Neuronal stem cell (in vitro differentiated cells): Measurements from ENCODE around the gene AKAP17A.
A peak's percentile ranks its signal among the peaks of the same experiment; 100 is the strongest.

ENCODE experiments used
- DNase-seq: peaks from one replicate; pipeline ENCODE4 v3.0.0-alpha.2; 2013; ENCODE audit warnings: low spot score
- H2AFZ ChIP-seq: one replicate; pipeline ENCODE4 v1.6.1; 2013; ENCODE audit warnings: mild to moderate bottlenecking, low read length, inconsistent platforms
- H2AK5ac ChIP-seq: 2 replicates; pipeline ENCODE4 v1.6.1; 2013; ENCODE audit warnings: low read depth, mild to moderate bottlenecking, inconsistent platforms, low read length, moderate library complexity, mixed read lengths
- H2BK120ac ChIP-seq: 2 replicates; pipeline ENCODE4 v1.6.1; 2013; ENCODE audit warnings: low read depth, mild to moderate bottlenecking, inconsistent platforms, low read length, moderate library complexity, mixed read lengths
- H2BK12ac ChIP-seq: one replicate; pipeline ENCODE4 v1.6.1; 2013; ENCODE audit warnings: low read length, inconsistent platforms
- H2BK15ac ChIP-seq: 2 replicates; pipeline ENCODE4 v1.6.1; 2013; ENCODE audit warnings: mild to moderate bottlenecking, low read length, inconsistent platforms, mixed read lengths
- H2BK5ac ChIP-seq: one replicate; pipeline ENCODE4 v1.6.1; 2013; ENCODE audit warnings: inconsistent platforms, mild to moderate bottlenecking, low read length, moderate library complexity
- H3K14ac ChIP-seq: one replicate; pipeline ENCODE4 v1.6.1; 2013; ENCODE audit warnings: low read length, inconsistent platforms
- H3K18ac ChIP-seq: 2 replicates; pipeline ENCODE4 v1.6.1; 2013; ENCODE audit warnings: low read length, inconsistent platforms
- H3K23ac ChIP-seq: 2 replicates; pipeline ENCODE4 v1.6.1; 2013; ENCODE audit warnings: low read depth, mild to moderate bottlenecking, mixed read lengths, low read length, inconsistent platforms; ENCODE audit not compliant: poor library complexity
- H3K27ac ChIP-seq: replicated peaks from 3 replicates; pipeline ENCODE4 v1.5.1; 2013; ENCODE audit warnings: low read length, inconsistent platforms
- H3K27me3 ChIP-seq, 3 experiments: 2 replicates each; pipeline ENCODE4 v1.6.1; 2013; ENCODE audit warnings: low read length in 3 of 3, mild to moderate bottlenecking in 2 of 3, inconsistent platforms in 1 of 3, low read depth in 1 of 3, mixed read lengths in 1 of 3, moderate library complexity in 1 of 3; ENCODE audit not compliant: control insufficient read depth in 3 of 3, insufficient read depth in 3 of 3
- H3K36me3 ChIP-seq, 2 donors: replicated peaks in 1 of 2; 2 replicates each; pipeline ENCODE4 v1.6.1; 2013; ENCODE audit warnings: low read length in 2 of 2; ENCODE audit not compliant: control insufficient read depth in 2 of 2, insufficient read depth in 2 of 2
- H3K4ac ChIP-seq: 2 replicates; pipeline ENCODE4 v1.6.1; 2013; ENCODE audit warnings: inconsistent platforms, mild to moderate bottlenecking, low read length, moderate library complexity
- H3K4me1 ChIP-seq, 2 donors: 1 replicate in 1 of 2; 2 replicates in 1 of 2; pipeline ENCODE4 v1.6.1; 2013; ENCODE audit warnings: low read length in 2 of 2, low read depth in 1 of 2; ENCODE audit not compliant: control insufficient read depth in 2 of 2, insufficient read depth in 1 of 2
- H3K4me2 ChIP-seq: one replicate; pipeline ENCODE4 v1.6.1; 2013; ENCODE audit warnings: mild to moderate bottlenecking, low read length, inconsistent platforms; ENCODE audit not compliant: insufficient read depth, poor library complexity, severe bottlenecking
- H3K4me3 ChIP-seq, 2 donors: 2 replicates each; pipeline ENCODE4 v1.5.1; 2013; ENCODE audit warnings: low read length in 2 of 2, mild to moderate bottlenecking in 2 of 2, inconsistent platforms in 1 of 2, moderate library complexity in 1 of 2
- H3K79me1 ChIP-seq: one replicate; pipeline ENCODE4 v1.6.1; 2013; ENCODE audit warnings: low read depth, mild to moderate bottlenecking, inconsistent platforms, low read length, moderate library complexity
- H3K9ac ChIP-seq: one replicate; pipeline ENCODE4 v1.6.1; 2013; ENCODE audit warnings: mild to moderate bottlenecking, low read depth, low read length, inconsistent platforms; ENCODE audit not compliant: poor library complexity
- H3K9me3 ChIP-seq, 2 donors: replicated peaks in 1 of 2; 2 replicates each; pipeline versions ENCODE3 to v1.6.1; 2013; ENCODE audit warnings: low read length in 2 of 2, mild to moderate bottlenecking in 2 of 2, inconsistent platforms in 1 of 2, low read depth in 1 of 2, mixed read lengths in 1 of 2, moderate library complexity in 1 of 2; ENCODE audit not compliant: control insufficient read depth in 2 of 2, insufficient read depth in 1 of 2
- H4K8ac ChIP-seq: one replicate; pipeline ENCODE4 v1.6.1; 2013; ENCODE audit warnings: low read depth, mild to moderate bottlenecking, inconsistent platforms, low read length, moderate library complexity
- H4K91ac ChIP-seq: one replicate; pipeline ENCODE4 v1.6.1; 2013; ENCODE audit warnings: low read length, low read depth, mild to moderate bottlenecking, inconsistent platforms; ENCODE audit not compliant: poor library complexity
- WGBS, 2 donors: extraction: QIAGEN DNeasy Blood & Tissue Kit; methylation state at CpG; one replicate each; pipeline ENCODE4 v1.1.7; 2013; ENCODE audit warnings: missing lambda C conversion rate in 2 of 2, mixed read lengths in 1 of 2; ENCODE audit not compliant: insufficient read length in 2 of 2, insufficient replicate concordance in 1 of 2; ENCODE audit errors: extremely low coverage in 2 of 2; 5-methylcytosine and 5-hydroxymethylcytosine counted together

AKAP17A gene

DNA sequence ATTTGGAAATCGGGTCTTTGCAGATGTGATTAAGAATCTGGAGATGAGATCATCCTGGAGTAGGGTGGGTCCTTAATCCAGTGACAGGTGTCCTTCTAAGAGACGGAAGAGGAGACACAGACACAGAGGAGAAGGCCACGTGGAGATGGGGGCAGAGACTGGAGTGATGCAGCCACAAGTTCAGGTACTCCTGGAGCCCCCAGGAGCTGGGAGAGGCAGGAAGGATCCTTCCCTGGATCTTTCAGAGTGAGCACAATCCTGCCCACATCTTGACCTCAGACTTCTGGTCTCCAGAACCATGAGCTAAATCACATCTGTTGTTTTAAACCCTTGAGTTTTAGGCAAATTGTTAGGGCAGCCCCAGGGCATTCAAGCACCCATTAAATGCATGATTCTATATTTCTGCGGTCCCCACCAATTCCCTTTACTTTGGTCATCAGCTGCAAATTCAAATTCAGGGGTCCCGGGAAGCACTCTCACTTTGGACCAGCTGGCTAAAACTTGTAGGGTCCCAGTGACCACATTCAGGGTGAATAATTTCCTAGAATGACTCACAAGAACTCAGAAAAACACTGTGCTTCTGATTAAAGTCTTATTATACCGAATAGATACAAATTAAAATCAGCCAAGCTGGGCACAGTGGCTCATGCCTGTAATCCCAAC is 12.8 kb upstream of the AKAP17A start:
- no peak overlapping the region for H4K8ac ChIP-seq
- no peak overlapping the region for H4K91ac ChIP-seq
- no peaks in the 10 kb centered on the region for H3K79me1 ChIP-seq
- H3K4me2 ChIP-seq = no peak overlapping the region
- H3K23ac ChIP-seq = no peak overlapping the region
- H2BK12ac ChIP-seq = no peak overlapping the region
- no peak overlapping the region for H2AFZ ChIP-seq
- no peak overlapping the region for H2BK120ac ChIP-seq
- no peak overlapping the region for H3K9ac ChIP-seq
- no peak overlapping the region for H3K14ac ChIP-seq
- H3K27me3 ChIP-seq = no peaks in the 10 kb centered on the region
- no peak overlapping the region for H2BK15ac ChIP-seq
- no peaks in the 10 kb centered on the region for H3K4me1 ChIP-seq
- DNase-seq = no peak
- no peak overlapping the region for H3K27ac ChIP-seq
- H2AK5ac ChIP-seq = no peak overlapping the region
- H3K18ac ChIP-seq = no peak overlapping the region
- WGBS, 2 donors = no CpG with 5 or more reads among the region's 6 CpGs
- no peaks in the 10 kb centered on the region for H3K36me3 ChIP-seq
- H3K4me3 ChIP-seq = no peak overlapping the region
- no peaks in the 10 kb centered on the region for H3K9me3 ChIP-seq
- no peak overlapping the region for H3K4ac ChIP-seq
- H2BK5ac ChIP-seq = no peak overlapping the region

DNA sequence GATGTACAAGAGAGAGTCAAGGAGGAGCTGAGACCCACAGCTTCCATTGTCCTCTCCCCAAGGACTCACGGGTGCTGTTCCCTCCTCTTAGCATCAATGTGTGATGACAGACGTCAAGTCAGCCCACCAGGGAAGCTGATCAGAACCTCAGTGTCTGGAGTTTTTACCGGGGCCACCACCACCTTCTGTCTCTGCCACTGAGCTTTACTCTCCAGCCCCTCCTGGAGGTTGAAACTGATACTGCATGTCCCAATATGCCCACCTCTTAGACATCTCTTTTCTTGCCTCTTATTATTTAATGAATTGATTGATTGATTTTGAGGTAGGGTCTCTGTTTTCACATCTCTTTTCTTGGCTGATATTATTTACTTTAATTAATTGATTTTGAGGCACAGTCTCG is 10.3 kb upstream of the AKAP17A start:
- H3K14ac ChIP-seq = no peak overlapping the region
- no peak overlapping the region for H3K4ac ChIP-seq
- no peak overlapping the region for H2AFZ ChIP-seq
- no peak overlapping the region for H4K8ac ChIP-seq
- no peak overlapping the region for H4K91ac ChIP-seq
- no peak overlapping the region for H3K18ac ChIP-seq
- H3K4me1 ChIP-seq = no peaks in the 10 kb centered on the region
- no peak overlapping the region for H3K4me2 ChIP-seq
- WGBS, 2 donors = no CpG with 5 or more reads among the region's 4 CpGs
- no peaks in the 10 kb centered on the region for H3K36me3 ChIP-seq
- no peak overlapping the region for H2BK120ac ChIP-seq
- H3K9me3 ChIP-seq = no peaks in the 10 kb centered on the region
- no peak for DNase-seq
- no peak overlapping the region for H3K27ac ChIP-seq
- no peak overlapping the region for H3K23ac ChIP-seq
- no peak overlapping the region for H2BK15ac ChIP-seq
- no peak overlapping the region for H2BK12ac ChIP-seq
- no peaks in the 10 kb centered on the region for H3K79me1 ChIP-seq
- H2BK5ac ChIP-seq = no peak overlapping the region
- H3K27me3 ChIP-seq = no peaks in the 10 kb centered on the region
- H3K9ac ChIP-seq = no peak overlapping the region
- no peak overlapping the region for H2AK5ac ChIP-seq
- H3K4me3 ChIP-seq = no peak overlapping the region

DNA sequence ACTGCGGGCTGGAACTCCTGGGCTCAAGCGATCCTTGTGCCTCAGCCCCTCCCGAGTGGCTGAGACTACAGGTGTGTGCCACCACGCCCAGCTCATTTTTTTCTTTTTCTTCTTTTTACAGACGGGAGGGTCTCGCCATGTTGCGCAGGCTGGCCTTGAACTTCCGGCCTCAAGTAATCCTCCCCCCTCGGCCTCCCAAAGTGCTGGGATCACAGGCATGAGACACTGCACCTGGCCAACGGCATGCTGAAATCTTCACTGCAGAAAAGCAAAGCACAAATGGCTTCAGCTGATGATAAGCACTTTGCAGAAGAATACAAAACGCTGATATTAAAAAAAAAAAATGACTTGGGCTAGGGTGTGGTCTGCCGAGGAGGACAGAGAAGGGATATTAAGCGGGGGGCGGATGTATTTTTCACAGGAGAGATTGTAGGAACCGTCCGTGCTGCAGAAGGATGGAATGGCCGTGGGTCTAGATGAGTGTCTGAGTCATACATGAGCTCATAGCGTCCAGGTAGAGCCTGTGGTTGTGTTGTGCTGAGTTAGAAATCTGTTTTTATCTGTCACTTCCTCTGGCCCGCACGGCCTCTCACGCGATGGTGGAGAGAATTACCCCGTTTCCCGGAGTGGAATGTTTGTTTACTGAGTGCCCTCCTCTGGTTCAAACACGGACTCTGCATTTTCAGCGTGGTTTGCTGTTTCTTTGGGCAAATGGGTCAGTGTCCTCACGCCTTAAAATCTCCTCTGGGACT is 8.5 kb upstream of the AKAP17A start:
- Histone ChIP-seq H3K4me2 (no peak overlapping the region), H4K8ac (no peak overlapping the region), H2AFZ (peak overlapping the region; percentile 49), H3K4me3 (no peak overlapping the region), H3K36me3 (no peaks in the 10 kb centered on the region), H4K91ac (no peak overlapping the region), H2BK15ac (no peak overlapping the region), H3K4me1 (no peaks in the 10 kb centered on the region), H3K79me1 (no peaks in the 10 kb centered on the region), H3K14ac (no peak overlapping the region), H3K9me3 (no peaks in the 10 kb centered on the region), H2BK12ac (no peak overlapping the region), H2BK120ac (no peak overlapping the region), H3K23ac (no peak overlapping the region), H2AK5ac (no peak overlapping the region), H3K18ac (no peak overlapping the region), H2BK5ac (no peak overlapping the region), H3K4ac (no peak overlapping the region), H3K27ac (no peak overlapping the region), H3K9ac (no peak overlapping the region), H3K27me3 (no peaks in the 10 kb centered on the region)
- WGBS, 2 donors = no CpG with 5 or more reads among the region's 27 CpGs
- no peak for DNase-seq

DNA sequence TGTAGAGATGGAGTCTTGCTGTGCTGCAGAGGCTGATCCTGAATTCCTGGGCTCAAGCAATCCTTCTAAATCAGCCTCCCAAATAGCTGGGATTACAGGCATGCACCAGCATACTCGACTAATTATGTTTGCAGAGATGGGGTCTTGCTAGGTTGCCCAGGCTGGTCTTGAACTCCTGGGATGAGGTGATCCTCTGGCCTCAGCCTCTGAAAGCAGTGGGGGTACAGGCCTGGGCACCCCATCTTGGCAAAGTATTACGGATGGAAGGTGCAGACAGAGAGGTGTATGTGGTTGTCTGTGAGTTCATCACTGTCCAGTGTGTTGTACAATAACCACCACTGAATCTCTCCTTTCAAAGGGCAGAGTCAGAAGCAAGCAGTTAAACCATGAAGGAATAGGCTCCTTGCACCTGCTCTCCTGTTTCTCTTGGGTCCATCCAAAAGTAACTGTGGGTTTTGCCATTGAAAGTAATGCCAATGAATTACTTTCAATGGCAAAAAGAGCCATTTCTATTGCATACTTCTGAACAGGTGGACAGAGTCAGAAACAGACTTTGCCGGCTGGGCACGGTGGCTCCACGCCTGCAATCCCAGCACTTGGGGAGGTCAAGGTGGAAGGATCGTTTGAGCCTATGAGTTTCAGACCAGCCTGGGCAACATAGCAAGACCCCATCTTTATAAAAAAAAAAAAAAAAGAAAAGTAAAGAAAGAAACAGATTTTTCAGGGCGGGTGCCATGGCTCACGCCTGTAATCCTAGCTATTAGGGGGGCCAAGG is 7.0 kb upstream of the AKAP17A start:
- H3K27ac ChIP-seq = no peak overlapping the region
- no peaks in the 10 kb centered on the region for H3K36me3 ChIP-seq
- H3K4me2 ChIP-seq = no peak overlapping the region
- H3K9me3 ChIP-seq = no peaks in the 10 kb centered on the region
- no peak overlapping the region for H2BK12ac ChIP-seq
- H3K4me1 ChIP-seq = no peaks in the 10 kb centered on the region
- no peak for DNase-seq
- no peak overlapping the region for H3K4me3 ChIP-seq
- no peak overlapping the region for H3K4ac ChIP-seq
- H3K79me1 ChIP-seq = no peaks in the 10 kb centered on the region
- peak overlapping the region; percentile 75 for H2BK15ac ChIP-seq
- H2BK5ac ChIP-seq = no peak overlapping the region
- no peak overlapping the region for H2BK120ac ChIP-seq
- WGBS, 2 donors = no CpG with 5 or more reads among the region's 8 CpGs
- no peak overlapping the region for H3K18ac ChIP-seq
- peak overlapping the region; percentile 43 for H4K8ac ChIP-seq
- no peak overlapping the region for H3K14ac ChIP-seq
- no peaks in the 10 kb centered on the region for H3K27me3 ChIP-seq
- no peak overlapping the region for H3K23ac ChIP-seq
- H2AFZ ChIP-seq = no peak overlapping the region
- H4K91ac ChIP-seq = no peak overlapping the region
- H2AK5ac ChIP-seq = peak overlapping the region; percentile 84
- H3K9ac ChIP-seq = no peak overlapping the region
